Testis (tissue), 2 donors: ENCODE results near the gene UMPS.
"Not testable (repeated sequence)": the region's sequence is repeated elsewhere in the genome, so short reads cannot be mapped to it uniquely, and the experiment has no call there.

ENCODE experiments used
- CTCF ChIP-seq, 3 experiments: fragments of 450-650 bp in 2 of 3; fragments of 200-600 bp in 1 of 3; sonication (generic) in 1 of 3; IDR thresholded peaks; one replicate each; pipeline ENCODE4 v1.5.1; 2016 to 2019; ENCODE audit warnings: antibody characterized with exemption in 3 of 3, mild to moderate bottlenecking in 2 of 3, moderate library complexity in 1 of 3
- POLR2A ChIP-seq: fragments of 450-650 bp; IDR thresholded peaks from one replicate; pipeline ENCODE4 v1.6.1; 2017; ENCODE audit warnings: antibody characterized with exemption, mild to moderate bottlenecking, moderate library complexity

GRCh38 chr3:124782377-124782712, 52.1 kb downstream of the UMPS start:
- TF ChIP-seq CTCF (IDR thresholded peaks at IDR 0.05); POLR2A: not testable (repeated sequence)
